ENCODE results near the gene MYL12A.

MYL12A gene

GRCh38 chr18:3225588-3225987 is 22.0 kb upstream of the MYL12A start:
- no peak for DNase-seq

GRCh38 chr18:3226048-3226447 is 21.6 kb upstream of the MYL12A start:
- DNase-seq = no peak

DNA sequence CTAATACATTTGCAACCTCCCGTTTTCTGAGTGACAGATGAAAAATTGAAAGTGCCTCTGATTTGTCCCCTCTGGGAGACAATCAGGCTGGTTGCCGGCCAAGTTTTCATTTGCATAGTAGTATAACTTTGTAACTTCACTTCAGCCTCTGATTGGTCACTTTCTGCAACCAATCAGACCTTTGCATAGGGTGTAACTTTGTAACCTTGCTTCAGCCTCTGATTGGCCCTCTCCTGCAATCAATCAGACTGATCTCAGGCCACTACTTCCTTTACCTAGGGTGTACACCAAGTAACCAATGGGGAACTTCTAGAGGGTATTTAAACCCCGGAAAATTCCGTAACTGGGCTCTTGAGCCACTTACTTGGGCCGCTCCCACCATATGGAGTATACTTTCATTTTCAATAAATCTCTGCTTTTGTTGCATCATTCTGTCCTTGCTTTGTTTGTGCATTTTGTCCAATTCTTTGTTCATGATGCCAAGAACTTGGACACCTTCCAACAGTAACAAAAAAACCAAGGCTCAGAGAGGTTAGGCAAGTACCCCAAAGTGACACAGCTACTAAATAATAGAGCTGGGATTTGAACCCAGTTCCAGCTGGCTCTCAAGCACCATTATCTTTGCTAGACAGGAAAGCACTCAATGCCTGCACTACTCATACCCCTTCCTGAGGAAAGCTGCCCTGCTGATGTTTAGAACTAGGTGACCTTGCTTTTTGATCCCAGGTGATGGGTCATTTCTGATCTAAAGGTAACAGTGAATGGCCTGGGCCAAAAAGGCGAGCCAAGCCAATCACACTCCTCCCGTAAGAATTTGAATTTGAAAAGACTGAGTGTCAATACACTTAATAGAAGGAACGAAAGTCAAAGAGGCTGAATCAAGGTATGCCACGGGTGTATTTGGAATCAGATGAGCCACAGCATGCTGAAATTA is 16.9 kb upstream of the MYL12A start:
- DNase-seq = peak; percentile 33

- DNase-seq = no peak
These were observed 14.6 kb upstream of the MYL12A start for GRCh38 chr18:3233004-3233403.

- no peak for DNase-seq
These were observed 14.0 kb upstream of the MYL12A start for GRCh38 chr18:3233433-3234168.

- no peak for DNase-seq
These were observed 13.1 kb upstream of the MYL12A start for GRCh38 chr18:3234457-3234856.

- DNase-seq = no peak
These were observed 11.8 kb upstream of the MYL12A start for GRCh38 chr18:3235846-3236245.

DNA sequence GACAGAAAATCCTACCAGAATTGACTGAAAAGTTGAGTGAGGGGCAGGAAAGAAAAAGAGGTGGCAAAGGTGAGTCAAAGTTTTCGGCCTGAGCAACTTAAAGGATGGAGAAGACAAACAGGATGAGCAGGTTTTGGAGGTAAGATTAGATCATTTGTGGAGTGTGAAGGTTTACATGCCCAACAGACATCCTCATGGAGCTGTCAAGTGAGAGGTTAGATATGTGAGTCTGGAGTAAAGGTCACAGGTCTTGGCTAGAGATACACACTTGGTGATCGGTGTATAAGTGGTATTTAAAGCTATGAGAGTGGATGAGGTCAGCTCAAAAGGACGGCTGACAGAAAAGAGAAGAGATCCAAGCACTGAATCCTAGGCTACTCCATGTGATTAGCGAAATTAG is 11.1 kb upstream of the MYL12A start:
- no peak for DNase-seq

- DNase-seq = peak; percentile 48
These were observed 8.9 kb upstream of the MYL12A start for GRCh38 chr18:3238742-3239141.

DNA sequence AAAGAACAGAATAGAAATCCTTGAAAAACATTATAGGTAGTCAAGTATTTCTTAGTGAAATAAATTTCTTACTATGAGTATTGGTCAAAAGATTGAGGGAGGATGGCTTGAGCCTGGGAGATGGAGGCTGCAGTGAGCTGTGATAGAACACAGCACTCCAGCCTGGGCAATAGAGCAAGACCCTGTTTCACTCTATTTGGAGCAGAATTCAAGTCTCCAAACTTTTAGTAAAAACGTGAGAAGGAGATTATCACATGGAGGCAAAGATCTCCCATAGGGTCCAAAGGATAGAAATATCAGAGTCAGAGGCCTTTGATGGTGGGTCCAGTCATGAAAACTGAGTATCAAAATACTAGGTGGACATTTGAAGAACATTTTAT is 2.4 kb upstream of the MYL12A start:
- no peak for DNase-seq

GRCh38 chr18:3245853-3246634 is 1.6 kb upstream of the MYL12A start:
- peak; percentile 96 for DNase-seq

DNA sequence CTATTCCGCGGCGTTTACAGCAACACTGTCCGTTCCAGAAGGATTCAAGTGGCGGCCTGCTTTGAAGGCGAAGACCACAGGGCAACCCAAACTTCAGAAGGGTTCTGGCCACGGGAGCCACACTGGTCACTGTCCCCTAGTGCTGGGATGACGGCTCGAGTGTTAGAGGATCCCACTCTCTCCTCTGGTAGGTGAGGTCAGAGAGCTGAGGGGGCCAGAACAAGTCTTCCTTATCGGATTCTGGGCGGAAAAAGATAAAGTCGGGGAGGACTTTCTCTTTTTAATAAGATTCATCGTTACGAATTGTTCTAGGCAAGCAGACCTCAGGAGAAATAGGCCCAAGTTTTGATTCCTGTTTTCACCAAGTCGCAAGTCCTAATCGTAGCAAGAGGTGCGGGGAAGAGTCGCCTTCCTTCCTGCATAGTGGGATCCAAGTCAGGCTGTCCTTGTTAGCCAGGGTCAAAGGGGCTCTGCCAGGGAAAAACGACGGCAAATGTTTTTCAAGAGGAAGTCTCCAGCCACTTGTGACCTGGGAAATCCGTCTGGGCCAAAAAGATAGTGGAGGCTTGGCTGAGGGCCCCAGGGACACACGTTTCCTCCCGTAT is 864 bp upstream of the MYL12A start:
- DNase-seq = peak; percentile 90

DNA sequence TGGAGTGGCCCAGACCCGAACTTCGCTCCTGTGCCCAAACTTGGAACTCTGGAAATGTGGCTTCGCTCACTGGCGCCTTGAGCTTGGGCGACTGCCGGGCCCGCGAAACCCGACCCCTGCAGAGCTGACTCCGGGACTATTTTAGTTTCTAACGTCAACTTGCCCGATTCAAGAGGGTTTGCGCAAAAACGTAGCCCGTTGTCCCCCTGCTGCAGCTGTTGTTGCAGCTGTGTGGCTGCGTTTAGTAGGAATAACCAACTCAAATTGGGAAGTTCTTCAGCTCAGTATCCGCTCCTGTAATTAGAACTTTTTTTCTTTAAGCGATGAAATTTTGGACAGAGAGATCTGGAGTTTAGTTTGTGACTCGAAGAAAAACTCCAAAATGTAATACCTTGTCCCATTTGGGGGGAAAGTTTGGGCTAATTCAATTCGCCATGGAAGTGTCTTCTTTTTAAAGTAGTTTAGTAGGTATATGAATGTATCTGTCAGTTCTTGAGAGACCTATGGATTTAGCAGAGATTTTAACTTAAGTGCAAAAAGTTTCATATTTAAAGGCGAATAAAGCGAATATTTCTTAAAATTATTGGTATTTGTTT is 559 bp downstream of the MYL12A start:
- DNase-seq = peak; percentile 66

DNA sequence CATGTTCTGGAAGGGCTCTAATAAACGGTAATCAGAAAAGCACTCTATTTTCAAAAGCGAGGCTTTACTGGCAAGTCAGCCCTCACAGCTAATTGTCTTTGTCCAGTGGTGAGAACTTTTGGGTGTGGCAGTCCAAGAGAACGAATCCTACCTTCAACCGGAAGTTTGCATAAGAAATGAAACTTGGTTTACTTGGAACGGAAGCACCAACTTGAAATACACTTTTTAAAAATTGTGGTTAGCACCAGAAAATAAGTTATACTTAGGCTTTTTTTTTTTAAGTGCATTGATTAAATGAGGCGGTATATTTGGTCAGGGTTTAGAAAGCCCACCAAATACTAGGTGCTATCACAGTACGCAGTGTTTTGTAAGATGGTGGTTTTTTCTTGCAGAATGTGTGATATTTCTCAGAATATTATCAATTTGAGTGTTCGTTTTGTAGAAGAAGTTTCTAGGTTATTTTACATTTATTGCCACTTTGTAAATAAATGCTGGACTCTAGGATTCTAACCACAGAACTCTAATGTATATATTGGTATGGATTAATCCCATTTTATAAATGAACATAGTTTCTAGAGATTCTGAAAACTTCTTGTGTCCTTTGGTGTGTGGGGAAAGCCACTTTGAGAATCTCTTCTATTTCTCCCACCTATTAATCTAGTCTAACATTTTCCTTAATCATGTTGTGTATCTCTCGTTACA is 1.2 kb downstream of the MYL12A start:
- peak; percentile 87 for DNase-seq

DNA sequence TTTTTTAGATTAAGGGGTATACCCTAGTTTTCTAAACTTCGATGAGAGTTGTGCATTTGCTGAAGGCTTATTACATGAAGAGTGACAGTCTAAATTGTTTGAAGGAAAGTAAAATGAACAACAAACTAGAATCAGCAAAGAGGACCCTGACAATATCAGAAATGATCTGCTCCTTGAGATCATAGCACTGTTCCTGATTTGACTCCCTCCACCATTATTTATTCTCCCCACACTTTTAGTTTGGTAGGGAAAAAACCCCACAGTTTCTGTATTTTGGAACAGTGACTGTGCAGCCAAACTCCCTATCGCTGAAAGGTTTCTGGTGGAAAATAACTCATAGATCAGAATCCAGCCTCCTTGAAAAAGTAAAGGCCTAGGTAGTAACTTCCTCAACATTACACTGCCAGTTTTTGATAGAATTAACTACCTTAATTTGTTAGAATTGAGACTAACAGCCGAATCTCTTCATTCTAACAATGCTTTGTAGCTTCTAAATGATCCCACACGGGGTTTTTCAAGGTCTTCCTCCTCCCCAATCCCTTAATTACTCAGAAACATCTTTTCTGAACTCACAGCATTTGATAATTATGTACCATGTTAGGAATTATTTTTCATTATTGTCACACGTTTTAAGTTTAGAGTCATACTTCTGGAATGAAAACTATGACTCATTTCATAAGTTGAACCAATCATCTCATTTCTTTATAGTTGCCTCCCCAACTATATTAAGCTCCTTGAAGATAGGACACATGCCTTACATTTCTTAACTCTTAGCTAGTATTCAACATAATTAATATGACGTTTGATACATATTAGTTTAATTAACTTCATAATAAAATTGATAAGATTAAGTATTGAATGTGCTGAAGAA is 2.9 kb downstream of the MYL12A start:
- DNase-seq = no peak

GRCh38 chr18:3251249-3251962 is 3.8 kb downstream of the MYL12A start:
- no peak for DNase-seq

DNA sequence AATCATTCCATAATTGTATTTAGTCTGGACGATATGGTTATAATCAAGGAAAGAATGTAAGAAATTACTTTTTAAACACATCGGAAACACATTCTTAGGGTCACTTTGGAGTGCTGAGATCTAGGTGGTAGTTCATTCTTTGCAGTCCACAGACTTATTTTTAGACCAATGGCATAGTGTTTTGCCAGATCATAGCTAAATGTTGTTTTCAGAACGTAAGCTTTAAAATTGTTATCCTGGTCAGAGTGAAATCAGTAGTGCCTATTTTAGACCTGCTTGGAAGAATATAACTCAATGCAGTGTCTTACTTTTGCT is 4.3 kb downstream of the MYL12A start:
- no peak for DNase-seq

GRCh38 chr18:3252843-3253242 is 5.2 kb downstream of the MYL12A start:
- DNase-seq = no peak

DNA sequence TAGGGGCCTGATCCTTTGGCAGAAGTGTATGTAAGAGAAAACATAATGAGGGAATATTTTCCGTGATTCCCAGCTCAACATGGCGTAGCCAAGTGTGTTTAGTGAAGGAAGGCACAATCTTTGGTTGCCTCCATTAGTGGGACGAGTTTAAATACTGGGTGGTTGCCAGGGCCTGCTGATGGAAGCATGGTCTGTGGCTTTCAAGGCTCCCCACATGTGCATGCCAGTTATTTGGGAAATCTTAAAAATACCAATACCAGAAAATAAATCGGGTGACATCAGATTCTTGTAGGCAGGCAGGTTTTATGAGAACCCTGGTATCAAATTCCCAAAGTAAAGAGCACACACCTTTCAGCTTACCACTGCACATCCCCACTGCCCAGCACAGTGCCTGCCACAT is 7.1 kb downstream of the MYL12A start:
- no peak for DNase-seq

DNA sequence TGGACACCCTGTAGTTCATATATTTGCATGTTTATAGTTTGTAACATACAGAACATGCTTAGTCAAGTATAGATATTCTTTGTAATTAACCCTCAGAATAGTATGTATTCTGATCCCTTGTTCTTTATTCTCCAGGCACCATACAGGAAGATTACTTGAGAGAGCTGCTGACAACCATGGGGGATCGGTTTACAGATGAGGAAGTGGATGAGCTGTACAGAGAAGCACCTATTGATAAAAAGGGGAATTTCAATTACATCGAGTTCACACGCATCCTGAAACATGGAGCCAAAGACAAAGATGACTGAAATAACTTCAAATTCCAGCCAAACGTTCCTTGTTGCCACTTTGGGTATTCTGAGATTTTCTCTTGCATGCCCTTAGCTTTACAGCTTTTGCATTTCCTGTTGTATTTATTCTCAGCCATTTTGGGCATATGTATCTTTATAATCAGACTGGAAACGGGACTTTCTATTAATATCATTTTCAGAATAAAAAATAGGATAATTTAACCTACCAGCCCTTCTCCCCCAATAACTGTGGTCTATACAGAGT is 8.1 kb downstream of the MYL12A start:
- DNase-seq = no peak
